NCI-H345 treated with DMSO at 0.1 percent for 48 hours (cell line): Measurements from ENCODE around the gene EPB42.

Source experiments
- DNase-seq: peaks from one replicate; lab custom pipeline; 2025; ENCODE audit not compliant: unreplicated experiment; lab: John Stamatoyannopoulos, UW

The EPB42 gene

DNA sequence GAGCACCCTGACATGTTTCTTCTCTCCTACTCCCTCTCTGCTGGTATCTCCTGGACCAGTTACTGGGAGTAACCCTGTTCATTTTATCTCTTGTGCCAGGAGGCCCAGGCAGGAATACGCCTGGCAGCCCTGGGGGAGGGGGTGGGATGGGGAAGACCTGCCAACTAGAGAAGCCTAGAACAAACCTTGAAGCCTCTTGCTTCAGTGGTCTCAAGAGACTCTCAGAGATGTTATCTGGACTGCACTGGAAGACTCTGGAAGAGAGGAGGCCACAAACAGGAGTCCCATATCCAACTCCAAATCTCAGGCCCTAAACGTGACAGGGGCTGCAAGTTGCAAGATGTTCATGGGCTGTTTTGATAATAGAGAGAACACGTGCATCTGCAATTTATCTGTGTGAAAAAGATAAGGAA lies at the start of gene EPB42:
EPB42 (minus strand) TSS at position 28 of the 413 bp plus-strand sequence. CDS start 193 bp downstream, outside the sequence.
- DNase-seq = no peak

DNA sequence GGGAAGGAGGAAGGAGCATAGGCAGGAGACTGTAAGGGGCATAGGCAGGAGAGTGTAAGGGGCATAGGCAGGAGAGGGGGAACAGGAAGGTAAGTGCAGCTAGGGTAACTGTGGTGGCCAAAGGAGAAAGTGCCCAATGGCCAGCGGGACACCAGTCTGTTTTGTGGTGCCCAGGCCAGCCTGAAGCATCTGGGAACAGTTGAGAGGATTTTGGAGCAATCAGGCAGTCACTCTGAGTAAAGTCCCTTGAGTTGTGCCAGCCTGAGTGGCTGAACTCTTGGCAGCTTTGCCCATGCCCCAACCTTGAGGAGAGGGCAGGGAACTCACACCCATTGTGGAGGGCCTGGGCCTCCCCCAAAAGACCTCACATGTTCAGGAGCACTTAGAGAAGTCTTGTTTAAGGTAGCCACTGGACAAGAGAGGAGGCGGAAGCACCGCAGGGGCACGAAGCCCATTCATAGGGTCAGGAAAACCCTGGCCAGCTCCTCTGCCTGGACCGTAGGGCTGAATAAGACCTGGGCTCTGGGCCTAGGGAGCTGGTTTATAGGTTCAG lies 49.4 kb upstream of the EPB42 start:
- DNase-seq = no peak

DNA sequence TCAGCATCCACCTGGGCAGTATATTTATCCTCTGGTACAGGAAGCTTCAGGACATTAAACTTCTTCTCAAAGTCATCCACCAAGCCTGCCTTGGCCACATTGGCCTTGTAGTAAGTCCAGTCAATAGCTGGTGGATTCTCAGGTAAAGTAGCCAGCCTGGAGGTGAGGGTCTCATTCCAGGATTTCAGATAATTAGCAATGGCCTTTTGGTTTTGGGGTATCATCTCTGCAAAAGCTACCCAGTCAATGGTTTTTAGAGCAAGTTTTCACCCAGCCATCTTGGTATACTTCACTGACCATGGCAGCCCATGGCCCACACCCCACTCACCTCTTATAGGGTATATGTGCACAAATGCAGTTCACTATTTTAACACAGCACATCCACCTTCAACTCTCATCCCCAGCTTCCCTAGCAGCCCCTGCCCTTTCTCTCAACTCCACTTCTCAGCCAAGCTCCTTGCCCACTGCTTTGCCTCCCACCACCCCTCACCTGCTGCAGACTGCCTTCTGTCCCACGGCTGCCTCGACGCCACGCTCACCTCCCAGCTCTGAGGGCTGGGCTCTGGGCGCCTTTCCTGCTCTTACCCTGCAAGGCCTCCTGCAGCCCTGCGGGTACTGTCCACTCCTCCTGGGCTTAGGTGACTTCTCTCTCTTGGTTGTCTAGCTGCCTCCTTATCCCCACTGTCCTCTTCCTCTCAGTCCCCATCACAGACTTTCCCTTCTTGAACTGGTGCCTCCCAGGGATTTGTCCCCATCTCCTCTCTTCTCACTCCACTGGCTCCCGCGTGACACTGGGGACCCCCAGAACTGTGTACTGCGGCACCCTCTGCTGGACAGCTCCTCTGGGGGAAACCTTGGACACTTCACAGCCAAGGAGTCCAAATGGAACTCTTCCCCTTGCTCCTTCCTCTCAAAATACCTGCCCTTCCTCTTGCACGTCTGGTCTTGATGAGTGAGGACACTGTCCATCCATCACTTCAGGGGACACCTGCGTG lies 47.6 kb upstream of the EPB42 start:
- DNase-seq = no peak

DNA sequence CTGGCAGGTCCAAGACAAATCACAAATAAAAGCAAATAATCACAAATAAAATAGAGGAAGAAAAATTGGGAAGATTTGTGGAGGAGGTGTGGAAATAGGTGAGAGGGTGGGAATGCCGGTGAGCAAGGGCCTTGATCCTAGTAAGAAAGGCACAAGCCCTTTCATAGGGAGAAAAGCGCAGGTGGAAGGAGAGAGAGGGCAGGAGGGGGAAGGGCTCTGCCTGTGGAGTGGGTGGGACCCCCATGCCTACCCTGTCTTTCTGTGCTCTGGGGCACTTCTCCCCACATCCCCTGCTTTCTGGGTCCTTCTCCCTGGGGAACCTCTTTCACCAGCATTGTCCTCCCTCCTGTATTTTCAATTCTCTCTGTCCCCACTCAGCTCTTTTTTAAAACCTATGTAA lies 46.6 kb upstream of the EPB42 start:
- DNase-seq = no peak

DNA sequence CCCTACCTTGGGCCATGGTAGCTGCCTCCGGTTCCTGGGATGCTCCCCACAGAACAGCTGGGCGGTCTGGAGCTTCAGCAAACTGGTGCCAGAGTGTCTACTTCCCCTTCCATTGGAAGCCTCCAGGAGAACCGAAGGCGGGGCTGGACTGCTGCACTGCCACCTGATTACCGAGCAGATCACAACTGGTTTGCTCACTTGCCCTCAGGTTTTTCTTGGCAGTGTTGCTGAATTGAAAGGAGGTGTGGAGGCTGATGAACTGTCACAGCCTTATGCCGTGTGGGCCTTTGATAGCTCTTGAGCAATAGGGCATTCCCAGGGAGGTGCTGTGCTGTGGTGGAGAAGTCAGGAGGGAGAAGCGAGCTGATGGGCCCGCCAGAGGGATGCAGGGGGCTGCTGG lies 46.0 kb upstream of the EPB42 start, which contains the start of gene TGM5:
TGM5 (minus strand) TSS at position 95 of the 400 bp plus-strand sequence; CDS start at position 16, 79 bp downstream.
- DNase-seq = no peak

DNA sequence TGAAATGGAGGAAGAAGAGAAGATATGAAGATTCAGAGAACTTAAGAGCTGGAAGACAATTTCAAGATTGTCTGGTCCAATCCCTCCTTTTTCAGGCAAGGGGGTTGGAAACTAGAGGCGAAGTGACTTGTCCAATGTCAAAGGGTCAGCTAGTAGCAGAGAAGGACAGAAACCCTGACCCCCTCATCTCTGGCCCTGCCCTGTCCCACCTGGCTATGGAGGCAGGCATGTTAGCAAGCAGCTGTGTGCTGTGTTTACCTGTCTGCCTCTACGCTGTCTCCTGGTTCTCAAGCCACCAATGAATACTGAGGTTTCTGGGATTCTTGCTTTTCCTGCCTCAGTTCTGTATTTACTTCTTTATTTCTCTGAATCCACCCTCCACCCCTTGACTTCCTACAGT lies 45.6 kb upstream of the EPB42 start:
- no peak for DNase-seq

DNA sequence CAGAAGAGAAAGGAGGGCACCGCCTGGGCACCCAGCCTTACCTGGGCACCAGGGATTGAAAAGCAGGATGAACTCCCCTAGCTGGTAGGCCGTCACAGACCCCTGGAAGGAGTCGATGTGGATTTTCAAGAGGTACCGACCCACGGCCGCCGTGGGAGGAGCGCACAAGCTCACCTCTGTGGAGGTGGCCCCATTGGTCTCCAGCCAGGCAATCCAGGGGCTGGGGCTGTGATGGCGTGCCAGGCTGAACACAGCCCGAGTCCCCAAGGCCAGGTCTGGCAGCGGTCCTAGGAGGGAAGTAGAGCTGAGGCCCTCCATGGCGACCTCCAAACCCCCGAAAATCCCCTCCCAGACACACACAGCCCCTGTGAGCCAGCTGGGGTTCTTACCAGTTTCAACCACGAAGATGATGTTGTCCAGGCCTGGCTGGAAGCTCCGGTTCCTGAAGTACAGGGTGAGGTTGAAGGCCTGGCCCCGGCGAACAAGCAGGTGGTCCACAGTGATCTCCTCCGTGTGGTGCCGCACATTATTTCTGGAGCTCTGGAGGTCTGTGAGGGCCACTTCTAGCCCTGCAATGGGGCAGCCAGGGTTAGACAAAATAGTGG lies 39.3 kb upstream of the EPB42 start:
- no peak for DNase-seq

DNA sequence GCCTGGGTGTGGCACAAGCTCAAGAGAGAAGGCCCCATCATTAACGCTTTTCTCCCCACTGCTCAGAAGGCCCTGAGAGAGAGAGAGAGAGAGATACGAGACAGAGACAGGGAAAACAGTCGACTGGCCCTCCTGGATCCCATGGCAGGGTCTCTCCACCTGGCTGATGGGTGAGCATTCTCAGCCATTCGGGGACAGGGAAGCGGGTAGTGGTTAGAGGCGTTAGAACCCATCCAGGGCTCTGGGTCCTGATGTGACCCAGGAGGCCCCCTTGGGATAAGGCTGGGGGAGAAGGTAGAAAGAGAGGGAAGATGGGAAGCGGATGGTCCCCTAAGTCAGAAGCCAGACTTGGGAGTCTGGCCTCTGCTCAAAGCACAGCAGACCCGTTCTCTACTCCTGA lies 38.0 kb upstream of the EPB42 start:
- DNase-seq = no peak

DNA sequence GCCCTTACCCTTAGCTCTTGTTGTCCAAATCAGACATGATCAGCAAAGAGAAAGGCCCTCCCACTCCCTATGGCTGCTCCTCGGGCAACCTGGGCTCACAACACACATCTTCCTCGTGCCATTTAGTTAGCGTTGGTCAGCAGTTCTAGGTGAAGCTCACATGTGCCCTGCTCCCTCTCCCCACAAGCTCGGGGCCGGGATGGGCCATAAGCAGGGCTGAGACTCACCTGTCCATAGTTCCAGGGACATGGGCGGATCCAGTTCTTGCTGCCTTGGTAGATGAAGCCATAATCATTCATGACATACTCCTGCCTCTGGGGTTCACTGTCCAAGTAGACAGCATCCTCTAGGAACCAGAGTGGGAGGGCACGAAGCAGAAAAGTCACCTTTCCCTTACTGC lies 35.5 kb upstream of the EPB42 start:
- DNase-seq = no peak

DNA sequence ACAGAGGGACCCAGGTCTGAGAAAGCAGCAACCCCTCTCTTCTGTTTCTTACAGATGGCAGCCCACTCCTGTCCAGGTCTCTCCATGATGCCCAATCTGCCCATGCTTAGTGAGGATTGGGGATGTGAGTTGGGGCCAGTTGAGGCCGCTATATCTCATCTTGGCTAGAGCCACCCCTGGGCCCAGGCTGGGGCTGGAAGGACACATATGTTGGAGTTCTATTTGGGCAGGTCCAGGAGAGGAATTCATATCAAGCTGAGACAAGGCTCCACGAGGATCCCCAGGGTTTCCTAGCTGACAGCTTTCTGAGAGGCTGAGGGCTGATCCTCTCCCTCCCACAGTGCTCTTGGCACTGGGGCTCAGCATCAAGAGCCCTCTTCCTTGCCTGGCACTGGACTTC lies 34.6 kb upstream of the EPB42 start:
- DNase-seq = no peak

DNA sequence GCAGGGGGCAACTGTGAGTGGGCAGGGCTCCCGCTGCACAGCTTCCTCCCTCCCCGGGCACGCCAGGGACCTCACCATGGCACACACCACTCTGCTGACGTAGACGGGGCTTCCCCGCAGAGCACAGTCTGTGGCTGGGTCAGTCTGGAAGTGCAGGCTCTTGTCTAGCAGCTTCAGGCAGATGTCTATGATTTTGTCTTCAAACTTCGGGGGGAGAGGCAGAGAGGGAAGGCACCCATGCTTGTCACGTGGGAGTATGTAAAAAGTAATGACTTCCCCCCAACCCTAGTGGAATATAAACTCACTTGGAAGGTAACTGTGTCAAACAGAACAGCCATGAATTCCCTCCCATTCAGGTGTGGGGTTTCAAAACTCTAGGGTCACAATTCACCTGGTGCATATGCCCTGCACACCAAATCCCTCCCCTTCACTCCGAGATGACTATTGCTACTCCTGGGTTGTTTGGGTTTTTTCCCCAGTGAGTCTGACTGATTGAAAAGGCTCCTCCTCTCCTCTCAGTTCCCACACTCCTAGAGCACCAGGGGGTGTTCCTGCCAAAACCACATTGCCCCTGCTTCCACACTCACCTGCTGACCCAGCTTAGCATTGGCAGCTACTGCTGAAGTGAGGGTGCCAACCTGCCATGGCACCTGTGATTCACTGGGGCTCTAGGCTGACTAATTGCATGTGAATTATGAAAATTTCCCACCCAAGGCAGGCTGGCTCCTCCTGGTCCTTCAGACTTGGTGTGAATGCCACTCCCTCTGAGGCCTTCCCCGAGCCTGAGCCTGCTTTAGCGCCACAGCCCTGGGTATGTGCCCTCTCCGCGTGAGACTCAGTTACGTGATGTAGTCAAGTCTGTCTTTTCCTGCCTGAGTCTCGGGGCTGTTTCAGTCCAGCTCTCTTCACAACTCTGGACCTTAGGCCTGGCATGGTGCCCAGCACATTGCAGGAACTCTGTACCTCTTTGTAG lies 32.9 kb upstream of the EPB42 start:
- no peak for DNase-seq

DNA sequence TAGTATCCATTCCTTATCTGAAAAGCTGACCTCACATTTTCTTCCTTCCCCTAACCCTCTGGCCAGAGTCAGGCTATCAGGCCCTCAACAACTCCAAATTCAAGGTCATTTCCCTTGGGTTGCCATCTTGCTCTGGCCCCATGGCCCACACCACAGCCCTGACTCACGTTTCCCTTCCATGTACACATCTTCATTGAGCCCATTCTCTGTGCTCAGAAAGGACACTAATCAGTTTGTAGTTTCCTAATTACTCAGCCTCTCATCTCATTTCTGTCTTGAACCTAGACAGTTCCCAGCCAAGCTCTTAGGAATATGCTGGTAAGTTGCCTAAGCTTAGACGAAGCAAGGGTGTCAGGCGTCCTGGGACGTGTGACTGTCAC lies 31.0 kb upstream of the EPB42 start:
- no peak for DNase-seq

DNA sequence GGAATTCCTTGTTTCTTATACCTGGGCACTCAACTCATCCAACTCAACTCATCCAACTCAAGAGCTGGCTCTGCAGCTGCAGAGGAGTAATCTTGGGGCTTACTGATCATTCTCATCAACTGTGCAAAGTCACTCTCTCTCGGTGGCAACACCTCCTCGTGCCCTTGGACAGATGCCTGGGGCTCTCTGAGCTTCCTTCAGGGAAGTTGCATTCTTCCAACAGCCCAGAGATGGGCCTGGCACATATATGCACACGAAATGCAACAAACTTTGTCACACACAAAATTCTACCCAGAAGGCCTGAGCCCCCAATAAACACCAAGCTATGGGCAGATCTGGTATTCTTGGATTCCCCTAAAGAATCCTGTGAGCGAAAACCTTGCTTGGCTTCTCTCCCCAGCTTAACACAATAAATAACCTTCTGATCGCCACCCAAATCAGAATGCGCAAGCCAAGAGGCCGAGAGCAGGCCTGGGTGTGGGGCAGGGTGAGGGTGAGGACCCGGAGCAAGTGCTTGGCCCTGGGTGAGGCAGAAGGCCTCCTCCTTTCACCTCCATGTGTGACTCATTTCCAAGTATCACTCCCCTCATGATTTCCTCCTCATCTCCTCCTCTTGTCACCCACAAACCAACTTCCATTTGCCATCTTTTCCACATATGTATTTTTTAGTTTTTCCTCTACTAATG lies 30.5 kb upstream of the EPB42 start:
- no peak for DNase-seq

DNA sequence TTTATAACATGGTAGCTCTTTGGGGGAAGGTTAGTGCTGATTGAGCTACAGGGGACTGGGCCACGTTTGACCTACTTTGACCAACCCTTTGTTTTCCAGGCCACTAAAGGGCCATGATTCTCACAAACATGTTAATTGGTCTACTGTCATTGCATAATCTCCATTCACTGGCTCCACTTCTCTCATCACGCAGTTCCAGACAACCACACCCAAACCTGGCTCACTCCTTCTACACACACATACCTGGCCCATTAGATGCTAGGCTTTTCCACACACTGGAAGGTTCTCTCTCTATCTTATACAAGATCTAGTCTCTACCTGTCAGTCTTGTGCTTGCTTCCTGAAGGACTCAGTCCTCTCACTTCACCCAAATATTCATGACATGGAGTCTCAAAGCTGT lies 30.0 kb upstream of the EPB42 start:
- DNase-seq = no peak

DNA sequence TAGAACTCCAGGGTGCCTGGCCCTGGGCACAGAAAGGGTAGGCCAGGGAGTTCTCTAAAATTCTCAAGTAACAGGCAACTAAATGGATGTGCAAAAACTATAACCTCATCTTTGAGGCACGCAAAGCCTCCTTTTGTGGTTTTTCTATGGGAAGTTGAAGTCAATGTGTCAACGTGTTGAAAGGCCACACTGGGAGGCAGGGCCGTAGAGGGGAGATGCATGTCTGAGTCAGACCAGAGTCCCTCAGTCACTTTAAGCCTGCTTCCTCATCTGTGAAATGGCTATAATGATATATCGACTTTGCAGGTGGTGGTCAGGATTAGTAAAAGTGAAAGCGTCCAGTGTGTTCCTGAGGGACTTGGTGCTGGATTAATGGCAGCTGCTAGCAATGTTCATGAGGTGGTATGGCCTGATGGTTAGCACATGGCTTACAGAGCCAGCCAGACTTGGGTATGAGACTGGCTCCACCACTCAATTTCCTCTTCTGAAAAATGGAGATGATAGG lies 28.9 kb upstream of the EPB42 start:
- no peak for DNase-seq

DNA sequence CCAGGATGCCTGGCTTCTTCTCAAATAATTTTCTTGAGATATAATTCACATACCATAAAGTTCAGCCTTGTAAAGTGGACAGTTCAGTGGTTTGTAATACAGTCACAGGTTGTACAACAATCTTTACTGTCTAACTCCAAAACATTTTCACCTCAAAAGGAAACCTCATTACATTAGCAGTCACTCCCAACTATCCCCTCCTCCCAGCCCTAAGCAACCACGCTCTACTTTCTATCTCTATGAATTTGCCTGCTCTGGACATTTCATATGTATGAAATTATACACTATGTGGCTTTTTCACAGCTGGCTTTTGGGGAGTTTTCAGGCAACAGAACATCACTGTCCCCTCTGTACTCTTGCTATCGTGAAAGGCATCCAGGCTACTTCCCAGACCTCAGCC lies 28.4 kb upstream of the EPB42 start:
- DNase-seq = no peak

DNA sequence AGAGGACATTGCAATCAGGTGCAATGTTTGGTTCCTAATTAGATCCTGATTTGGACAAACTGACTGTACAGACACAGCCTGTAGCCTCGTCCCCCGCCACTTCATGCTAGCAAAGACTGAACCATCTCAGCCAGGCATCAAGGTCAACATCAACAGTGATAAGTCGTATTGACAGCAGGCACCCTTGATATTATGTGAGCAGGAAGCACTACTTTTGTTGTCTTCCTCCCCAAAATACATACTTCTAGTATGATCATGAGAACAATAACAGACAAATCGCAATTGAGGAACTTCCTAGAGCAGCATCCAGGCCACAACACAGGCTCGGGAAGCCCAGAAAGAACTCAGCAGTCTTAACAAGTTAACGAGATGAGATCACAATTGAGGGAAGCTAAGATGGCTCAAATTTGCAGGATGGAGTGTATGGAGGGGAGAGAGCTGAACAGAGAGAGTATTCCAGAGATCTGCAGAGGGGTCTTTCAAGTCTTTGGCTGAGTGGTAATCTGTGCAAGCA lies 25.5 kb upstream of the EPB42 start:
- DNase-seq = no peak

DNA sequence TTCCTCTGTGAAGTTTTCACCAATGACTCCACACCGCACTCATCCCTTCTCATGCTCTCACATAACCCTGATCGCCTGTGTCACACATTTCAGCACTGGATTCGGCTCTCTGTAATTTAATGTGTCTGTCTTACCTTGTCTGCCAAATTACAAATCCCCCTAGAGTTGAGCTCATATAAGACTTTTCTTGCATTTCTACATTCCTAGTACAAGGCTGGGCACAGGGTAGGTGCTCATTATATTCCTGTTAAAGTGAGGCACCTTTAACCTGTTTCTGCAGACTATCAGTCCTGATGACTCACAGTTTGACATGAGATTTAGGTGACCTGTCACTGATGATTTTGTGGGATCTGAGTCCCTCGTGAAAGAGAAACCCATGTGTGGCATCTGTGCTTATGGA lies 23.3 kb upstream of the EPB42 start:
- DNase-seq = no peak

DNA sequence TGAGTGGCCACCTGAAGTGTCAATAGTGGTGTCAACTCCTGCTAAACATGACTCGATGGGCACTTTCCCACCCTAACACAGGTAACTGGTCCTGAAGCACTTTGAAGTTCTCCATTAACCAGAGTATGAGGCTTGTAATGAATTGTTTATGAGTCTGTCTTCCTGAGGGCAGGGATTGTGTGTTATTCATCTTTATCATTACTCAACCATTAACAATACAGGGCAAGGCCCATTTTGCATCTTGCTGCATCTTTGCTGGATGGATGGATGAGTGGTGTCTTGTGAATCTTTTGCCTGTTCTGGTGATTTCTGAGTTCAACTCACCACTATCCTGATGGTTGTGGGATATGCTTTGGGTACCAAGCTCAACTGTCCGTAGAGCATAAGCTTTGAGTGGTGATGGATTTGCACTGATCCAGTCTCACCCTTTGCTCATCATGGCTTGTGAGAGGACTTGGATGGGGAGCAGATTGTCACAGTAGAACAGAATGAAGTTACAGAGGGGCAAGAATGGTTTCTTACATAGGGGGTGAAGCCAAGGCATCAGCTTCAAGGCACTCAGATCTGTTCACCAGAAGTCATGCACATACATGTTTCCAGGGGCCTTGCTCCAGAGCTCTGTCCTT lies 22.3 kb upstream of the EPB42 start:
- DNase-seq = no peak
